ENCODE data around the gene PIGN. TPM values are rescaled to one million over a fixed set of nuclear protein-coding genes. Genes with fewer than 3 reads are reported as not detected.

PIGN gene
- total RNA-seq, 1 experiment from 2014 or later: 30.9 TPM

GRCh38 chr18:62105376-62105775, 81.5 kb downstream of the PIGN start:
- no peak overlapping the region for H2BK5ac ChIP-seq (ENCODE audit: insufficient read length, low read length)
- no peak overlapping the region for H3K18ac ChIP-seq (ENCODE audit: insufficient read length, low read depth, low read length)
- no peak overlapping the region for H2BK12ac ChIP-seq (ENCODE audit: insufficient read length, low read depth, low read length)
- no peak overlapping the region for H3K14ac ChIP-seq (ENCODE audit: insufficient read depth, low read length)
- no peaks in the 10 kb centered on the region for H4K20me1 ChIP-seq (ENCODE audit: control insufficient read depth, insufficient read depth, insufficient read length)
- no peak overlapping the region for H3K4ac ChIP-seq (ENCODE audit: low read depth, low read length)
- H3K4me2 ChIP-seq (ENCODE audit: insufficient read depth, insufficient read length, low read length): no peak overlapping the region
- no peak overlapping the region for H2BK120ac ChIP-seq (ENCODE audit: low read depth, low read length, poor library complexity, severe bottlenecking)
- H3K79me1 ChIP-seq (ENCODE audit: insufficient read depth, low read depth, low read length, poor library complexity, severe bottlenecking): no peaks in the 10 kb centered on the region
- H3K27ac Mint-ChIP-seq: 0 out of 7 replicates have a peak overlapping the region, but pooled peaks of 1 of the 3 experiments have one; percentile 61
- no peak overlapping the region for H3T11ph ChIP-seq (ENCODE audit: low read length)
- no peaks in the 10 kb centered on the region for H3K23me2 ChIP-seq (ENCODE audit: insufficient read length, low read depth, low read length, poor library complexity, severe bottlenecking)
- no peak overlapping the region for H4K91ac ChIP-seq (ENCODE audit: insufficient read length, low read depth, low read length)
- no peak overlapping the region for H4K8ac ChIP-seq (replicated peaks; ENCODE audit: insufficient read length, low read depth, low read length)
- no peak for DNase-seq
- H3K9me3 Mint-ChIP-seq: no peaks in the 10 kb centered on the region
- H3K27me3 ChIP-seq (ENCODE audit: insufficient read depth, low read length): no peaks in the 10 kb centered on the region
- no peak overlapping the region for H3K9ac ChIP-seq (ENCODE audit: extremely low read depth, insufficient read length, low read length)
- H3K23ac ChIP-seq (ENCODE audit: insufficient read length, low read depth, low read length): no peak overlapping the region
- no peaks in the 10 kb centered on the region for H3K9me3 ChIP-seq (ENCODE audit: control insufficient read depth, low read depth, low read length)
- H2AFZ ChIP-seq (ENCODE audit: low read length): no peak overlapping the region
- H2BK15ac ChIP-seq (ENCODE audit: low read depth, low read length): no peak overlapping the region
- no peaks in the 10 kb centered on the region for H3K79me2 ChIP-seq (ENCODE audit: insufficient read depth, low read length)
- no CpG with 5 or more reads among the region's 3 CpGs for WGBS (ENCODE audit: extremely low coverage, insufficient read length, low lambda C conversion rate)
- H3K4me3 Mint-ChIP-seq: no peak overlapping the region
- H3K56ac ChIP-seq (ENCODE audit: insufficient read length, low read depth, low read length): no peak overlapping the region
- no peak overlapping the region for H3K27ac ChIP-seq (ENCODE audit: insufficient read length, low read depth, low read length)
- no peak overlapping the region for H4K5ac ChIP-seq (ENCODE audit: insufficient read length, low read depth, low read length)
- peaks cover 2 to 4% (median 3%) of the 10 kb centered on the region in 3 experiments; a peak in 3 of 7 replicates for H3K36me3 Mint-ChIP-seq (ENCODE audit: insufficient read depth in 1 of 3, low read depth in 3 of 3)
- no peaks in the 10 kb centered on the region for H3K4me1 ChIP-seq (ENCODE audit: insufficient read depth, low read length)
- no peak overlapping the region for H2BK20ac ChIP-seq (ENCODE audit: low read depth, low read length, poor library complexity, severe bottlenecking)
- H3K27me3 Mint-ChIP-seq (ENCODE audit: low read depth): no peaks in the 10 kb centered on the region
- peaks cover 7% of the 10 kb centered on the region in 2 experiments for H3K4me1 Mint-ChIP-seq
- H2AK5ac ChIP-seq (ENCODE audit: insufficient read length, low read length): no peak overlapping the region
- no peak for TF ChIP-seq CTCF (conservative IDR thresholded peaks at IDR 0.05)

Data from H9 (cell line).